Lung (tissue), 12 donors: ENCODE measurements around the gene C5orf63. TPM values are rescaled to one million over a fixed set of nuclear protein-coding genes. Genes with fewer than 3 reads are reported as not detected.

Source experiments
- ATAC-seq: fragments of 200-7000 bp; cut with Tn5 transposase; one replicate; pipeline ENCODE4 v1.9.1; 2020; ENCODE audit warnings: moderate number of reproducible peaks; ENCODE audit not compliant: insufficient read depth, low FRiP score
- DNase-seq, 3 donors: peaks; one replicate each; pipeline ENCODE4 v3.0.0-alpha.2; 2013 to 2017
- H3K27ac ChIP-seq, 2 donors: one replicate each; pipeline ENCODE4 v1.5.1; 2013; ENCODE audit warnings: mild to moderate bottlenecking in 2 of 2, moderate library complexity in 2 of 2, control low read depth in 1 of 2, inconsistent platforms in 1 of 2, low read depth in 1 of 2, low read length in 1 of 2
- H3K27me3 ChIP-seq, 3 donors: one replicate each; pipeline ENCODE4 v1.5.1; 2013; ENCODE audit warnings: low read length in 2 of 3; ENCODE audit not compliant: control insufficient read depth in 3 of 3, insufficient read depth in 3 of 3
- H3K36me3 ChIP-seq, 4 donors: one replicate each; pipeline ENCODE4 v1.5.1; 2013; ENCODE audit warnings: low read length in 4 of 4, mild to moderate bottlenecking in 1 of 4, moderate library complexity in 1 of 4; ENCODE audit not compliant: control insufficient read depth in 4 of 4, insufficient read depth in 4 of 4
- H3K4me1 ChIP-seq, 5 donors: one replicate each; pipeline ENCODE4 v1.5.1; 2013; ENCODE audit warnings: low read length in 5 of 5, mild to moderate bottlenecking in 2 of 5, moderate library complexity in 1 of 5; ENCODE audit not compliant: control insufficient read depth in 5 of 5, insufficient read depth in 5 of 5
- H3K4me3 ChIP-seq: one replicate; pipeline ENCODE4 v1.5.1; 2013; ENCODE audit warnings: mild to moderate bottlenecking, control low read depth, moderate library complexity
- H3K9ac ChIP-seq, 2 donors: one replicate each; pipeline ENCODE4 v1.5.1; 2013; ENCODE audit warnings: low read length in 2 of 2, control low read depth in 1 of 2; ENCODE audit not compliant: insufficient read depth in 1 of 2
- H3K9me3 ChIP-seq, 4 donors: one replicate each; pipeline ENCODE4 v1.5.1; 2013; ENCODE audit warnings: low read length in 3 of 4, mild to moderate bottlenecking in 1 of 4, moderate library complexity in 1 of 4; ENCODE audit not compliant: control insufficient read depth in 4 of 4, insufficient read depth in 3 of 4
- WGBS, 2 donors: extraction: QIAGEN DNeasy Blood & Tissue Kit; methylation state at CpG; one replicate each; pipeline ENCODE4 v1.1.7; 2013; 5-methylcytosine and 5-hydroxymethylcytosine counted together
- polyA plus RNA-seq, 2 donors: library from polyadenylated mRNA; stranded (reverse); fragments of 200-250 nt; gene quantifications; one replicate each; pipeline ENCODE4 v1.2.1, GENCODE V29; 2013
- total RNA-seq, 2 donors: library from RNA; depleted of rRNA in 1 of 2; stranded (reverse); fragments of >200 nt in 1 of 2; gene quantifications; one replicate each; pipeline ENCODE4 v1.2.1, GENCODE V29; 2014 to 2021
- TF ChIP-seq, protein P1 (sequence below): IDR thresholded peaks from 2 replicates; pipeline ENCODE4 v1.5.1; 2012; ENCODE audit warnings: mild to moderate bottlenecking; ENCODE audit errors: control extremely low read depth, extremely low read depth
- donor health status: control.
- donor health status: control.
- donor health status: Bipolar disorder and iron deficiency.
- donor health status: healthy.
- donor health status: DM: yes; HTN: yes; CAD: no.

The C5orf63 gene
- total and polyA plus RNA-seq, 4 donors: 2.7 to 9.6 (median 5.8) TPM

DNA sequence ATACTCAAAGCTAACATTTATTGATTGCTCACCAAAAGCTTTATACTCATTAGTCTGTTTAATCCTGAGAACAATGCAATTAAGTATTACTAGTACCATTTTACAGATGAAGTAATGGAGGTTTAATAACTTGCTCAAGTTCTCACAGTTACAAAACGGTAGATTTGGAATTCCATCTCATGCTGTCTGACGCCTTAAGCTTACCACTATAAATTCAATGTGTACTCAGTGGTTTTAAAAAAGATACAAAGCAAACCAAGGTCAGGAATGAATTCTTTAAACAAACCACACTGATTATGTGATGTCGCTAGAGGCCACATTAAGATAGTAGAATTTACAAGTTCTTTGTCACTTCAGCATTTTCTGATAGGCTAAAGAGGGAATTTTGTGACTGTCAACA lies 1.2 kb upstream of the C5orf63 start:
- Histone ChIP-seq H3K9ac (no peak overlapping the region), H3K27me3 (no peaks in the 10 kb centered on the region), H3K4me1 (peaks cover 0 to 6% (median 0%) of the 10 kb centered on the region in 5 donors), H3K4me3 (no peak overlapping the region), H3K36me3 (no peaks in the 10 kb centered on the region), H3K9me3 (no peaks in the 10 kb centered on the region), H3K27ac (no peak overlapping the region)
- TF ChIP-seq, protein P1, sequence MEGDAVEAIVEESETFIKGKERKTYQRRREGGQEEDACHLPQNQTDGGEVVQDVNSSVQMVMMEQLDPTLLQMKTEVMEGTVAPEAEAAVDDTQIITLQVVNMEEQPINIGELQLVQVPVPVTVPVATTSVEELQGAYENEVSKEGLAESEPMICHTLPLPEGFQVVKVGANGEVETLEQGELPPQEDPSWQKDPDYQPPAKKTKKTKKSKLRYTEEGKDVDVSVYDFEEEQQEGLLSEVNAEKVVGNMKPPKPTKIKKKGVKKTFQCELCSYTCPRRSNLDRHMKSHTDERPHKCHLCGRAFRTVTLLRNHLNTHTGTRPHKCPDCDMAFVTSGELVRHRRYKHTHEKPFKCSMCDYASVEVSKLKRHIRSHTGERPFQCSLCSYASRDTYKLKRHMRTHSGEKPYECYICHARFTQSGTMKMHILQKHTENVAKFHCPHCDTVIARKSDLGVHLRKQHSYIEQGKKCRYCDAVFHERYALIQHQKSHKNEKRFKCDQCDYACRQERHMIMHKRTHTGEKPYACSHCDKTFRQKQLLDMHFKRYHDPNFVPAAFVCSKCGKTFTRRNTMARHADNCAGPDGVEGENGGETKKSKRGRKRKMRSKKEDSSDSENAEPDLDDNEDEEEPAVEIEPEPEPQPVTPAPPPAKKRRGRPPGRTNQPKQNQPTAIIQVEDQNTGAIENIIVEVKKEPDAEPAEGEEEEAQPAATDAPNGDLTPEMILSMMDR: no peak
- no peak for ATAC-seq
- DNase-seq: no peak
- 92 to 95% methylated on average over 3 of the region's 3 CpGs for WGBS, 2 donors

DNA sequence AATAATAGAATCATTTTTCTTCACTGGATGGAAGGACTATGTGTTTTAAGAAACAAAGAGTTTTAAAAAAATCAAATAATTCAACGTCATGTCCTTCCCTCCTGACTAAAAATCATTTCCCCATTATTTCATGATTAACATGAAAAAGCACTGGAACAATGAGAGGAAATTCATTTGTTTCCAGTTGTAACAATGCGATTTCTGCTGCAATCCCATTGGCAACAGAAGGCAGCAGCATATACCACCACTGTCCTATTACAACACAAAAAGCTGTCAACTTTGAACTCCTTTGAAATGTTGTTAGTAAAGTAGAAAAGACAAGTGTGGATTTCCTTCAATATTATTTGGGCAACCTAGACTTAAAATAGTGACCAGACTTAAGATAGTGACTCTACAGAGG lies 3.1 kb downstream of the C5orf63 start:
- Histone ChIP-seq H3K4me1 (peaks cover 0 to 8% (median 0%) of the 10 kb centered on the region in 5 donors), H3K27ac (peak overlapping the region in 1 of 2 donors; percentile 4), H3K4me3 (no peak overlapping the region), H3K27me3 (no peaks in the 10 kb centered on the region), H3K36me3 (peaks cover 0 to 5% (median 0%) of the 10 kb centered on the region in 4 donors), H3K9ac (no peak overlapping the region), H3K9me3 (no peaks in the 10 kb centered on the region)
- TF ChIP-seq, protein P1: no peak
- ATAC-seq (no peak), DNase-seq (no peak)
- 70 to 73% methylated on average over 2 of the region's 2 CpGs for WGBS, 2 donors

DNA sequence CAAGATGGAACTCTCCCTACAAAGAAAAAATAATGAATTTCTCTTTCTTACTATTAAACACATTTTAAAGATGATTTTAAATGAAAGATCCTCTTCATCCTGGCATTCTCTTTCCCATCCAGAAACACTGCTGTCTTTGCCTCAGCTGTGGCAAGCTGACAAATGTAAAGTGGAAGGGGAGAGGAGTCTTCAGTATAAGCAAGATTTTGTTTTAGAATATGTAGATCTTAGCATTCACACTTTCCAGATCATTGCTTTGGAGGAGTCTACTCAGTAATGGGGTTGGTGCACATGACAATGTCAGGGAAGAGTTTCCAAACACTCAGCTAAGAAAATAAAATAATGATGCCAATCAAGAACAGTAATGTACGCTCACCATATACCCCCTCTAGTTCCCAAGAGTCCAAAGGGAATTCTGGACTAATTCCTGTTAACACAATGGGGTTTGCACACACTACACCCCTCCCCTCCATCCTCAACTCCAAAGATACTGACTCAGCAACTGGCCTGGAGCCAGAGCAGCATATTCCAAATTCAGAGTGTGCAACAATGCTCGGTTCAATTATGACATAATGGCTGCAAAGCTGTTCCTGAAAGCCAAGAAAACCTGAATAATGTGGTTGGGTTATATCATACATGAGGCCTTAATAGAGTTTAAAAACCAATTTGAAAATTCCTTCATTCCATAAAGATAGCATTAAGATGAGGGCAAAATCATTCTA lies 4.6 kb downstream of the C5orf63 start:
- ATAC-seq (no peak), DNase-seq (peak; percentile 50 to 69 (median 64))
- Histone ChIP-seq H3K9ac (no peak overlapping the region), H3K4me3 (no peak overlapping the region), H3K36me3 (peaks cover 0 to 5% (median 0%) of the 10 kb centered on the region in 4 donors), H3K27me3 (no peaks in the 10 kb centered on the region), H3K4me1 (peaks cover 0 to 8% (median 0%) of the 10 kb centered on the region in 5 donors), H3K9me3 (no peaks in the 10 kb centered on the region), H3K27ac (peak overlapping the region in 1 of 2 donors; percentile 14)
- WGBS, 2 donors: 54 to 62% methylated on average over 2 of the region's 2 CpGs
- TF ChIP-seq, protein P1: no peak
